HL-60 (cell line): ENCODE results near the gene CHKB.

Source experiments
- CTCF ChIP-seq: IDR thresholded peaks from one replicate; pipeline ENCODE4 v1.5.1; 2011; ENCODE audit warnings: low read length, control low read depth, inconsistent platforms; ENCODE audit not compliant: insufficient read depth
- POLR2AphosphoS5 ChIP-seq: IDR thresholded peaks from 2 replicates; pipeline ENCODE4 v1.6.1; 2012; ENCODE audit warnings: low read depth

GRCh38 chr22:50567721-50568252 lies 14.9 kb downstream of the CHKB start:
- TF ChIP-seq CTCF (no peak), POLR2AphosphoS5 (no peak)
